ENCODE results near the gene SCFD2. TPM values are rescaled to one million over a fixed set of nuclear protein-coding genes. Genes with fewer than 3 reads are reported as not detected.

Gene SCFD2
- total RNA-seq, 1 experiment from 2014 or later, result 36.6 TPM

DNA sequence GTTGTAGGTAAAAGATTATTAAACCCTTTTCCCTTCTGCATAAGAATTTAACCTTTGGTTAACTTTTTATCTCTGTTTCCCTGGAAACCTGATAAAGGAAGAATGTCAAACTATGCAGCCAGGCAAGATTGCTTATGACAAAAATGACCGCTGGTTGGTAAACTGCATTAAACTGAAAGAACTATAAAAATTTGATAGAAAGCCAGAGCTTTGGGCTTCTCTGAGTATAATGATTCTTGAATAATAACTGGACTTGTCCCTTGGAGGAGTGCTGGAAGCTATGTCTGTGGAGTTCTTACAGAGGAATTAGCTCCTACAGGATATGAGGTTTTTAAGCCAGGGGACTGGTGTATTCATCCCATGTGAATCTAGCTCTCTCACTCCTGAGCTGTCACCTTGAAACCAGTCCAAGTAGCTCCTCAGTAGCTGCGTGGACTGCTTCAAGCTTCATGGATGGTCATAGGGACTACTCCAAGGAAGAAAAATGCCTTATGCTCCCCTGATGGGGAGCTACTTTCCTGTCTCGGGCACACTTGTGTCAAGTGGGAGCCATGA, 451.7 kb downstream of the SCFD2 start:
- H3K9ac ChIP-seq (ENCODE audit: low read length), result no peak overlapping the region
- POLR2A ChIA-PET (ENCODE audit: unreplicated experiment), result no interaction called here

DNA sequence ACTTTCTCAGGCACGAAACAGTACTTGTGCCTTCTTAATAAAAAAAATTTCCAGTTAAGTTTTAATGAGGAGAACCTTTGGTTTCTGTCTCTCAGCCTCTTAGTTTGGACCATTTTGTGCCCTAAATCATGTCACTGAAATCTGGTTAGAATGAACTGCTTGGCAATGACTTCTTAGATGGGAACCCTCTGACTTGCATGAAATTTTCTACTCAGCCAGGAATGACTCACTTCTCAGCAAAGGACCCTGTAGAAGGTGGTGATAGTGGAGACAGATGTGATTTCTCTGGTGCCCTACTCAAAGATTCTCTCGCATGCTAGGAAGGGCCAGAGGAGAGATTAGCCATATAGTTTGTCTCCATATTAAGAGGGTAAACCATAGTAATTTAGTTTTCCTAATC, 453.3 kb downstream of the SCFD2 start:
- Histone ChIP-seq H3K9me3 (ENCODE audit: low read length) (no peaks in the 10 kb centered on the region), H3K27ac (ENCODE audit: low read length) (no peak overlapping the region), H3K27me3 (ENCODE audit: low read length) (no peaks in the 10 kb centered on the region), H3K9ac (ENCODE audit: low read length) (no peak overlapping the region), H3K4me3 (ENCODE audit: low read length) (no peak overlapping the region), H3F3A (ENCODE audit: low read length, unreplicated experiment) (no peaks in the 10 kb centered on the region), H3K4me2 (ENCODE audit: low read length) (no peak overlapping the region), H3K9me2 (replicated peaks; ENCODE audit: low read length) (no peaks in the 10 kb centered on the region), H3K4me1 (ENCODE audit: insufficient read depth, low read length) (peaks cover 6% of the 10 kb centered on the region; the same call in 1 of the 2 replicates), H3K79me2 (ENCODE audit: low read length) (no peaks in the 10 kb centered on the region), H3K36me3 (ENCODE audit: low read depth, low read length) (no peaks in the 10 kb centered on the region), H4K20me1 (ENCODE audit: low read length) (no peaks in the 10 kb centered on the region), H2AFZ (ENCODE audit: low read length) (no peak overlapping the region)
- ChIA-PET POLR2A (ENCODE audit: unreplicated experiment) (no interaction called here), CTCF (no interaction called here)
- intact Hi-C loops (cut with micrococcal nuclease), result no loop called here
- no peak for TF ChIP-seq EZH2phosphoT487 (IDR thresholded peaks at IDR 0.05; ENCODE audit: borderline replicate concordance, low read length)
- TF ChIP-seq, protein P1, sequence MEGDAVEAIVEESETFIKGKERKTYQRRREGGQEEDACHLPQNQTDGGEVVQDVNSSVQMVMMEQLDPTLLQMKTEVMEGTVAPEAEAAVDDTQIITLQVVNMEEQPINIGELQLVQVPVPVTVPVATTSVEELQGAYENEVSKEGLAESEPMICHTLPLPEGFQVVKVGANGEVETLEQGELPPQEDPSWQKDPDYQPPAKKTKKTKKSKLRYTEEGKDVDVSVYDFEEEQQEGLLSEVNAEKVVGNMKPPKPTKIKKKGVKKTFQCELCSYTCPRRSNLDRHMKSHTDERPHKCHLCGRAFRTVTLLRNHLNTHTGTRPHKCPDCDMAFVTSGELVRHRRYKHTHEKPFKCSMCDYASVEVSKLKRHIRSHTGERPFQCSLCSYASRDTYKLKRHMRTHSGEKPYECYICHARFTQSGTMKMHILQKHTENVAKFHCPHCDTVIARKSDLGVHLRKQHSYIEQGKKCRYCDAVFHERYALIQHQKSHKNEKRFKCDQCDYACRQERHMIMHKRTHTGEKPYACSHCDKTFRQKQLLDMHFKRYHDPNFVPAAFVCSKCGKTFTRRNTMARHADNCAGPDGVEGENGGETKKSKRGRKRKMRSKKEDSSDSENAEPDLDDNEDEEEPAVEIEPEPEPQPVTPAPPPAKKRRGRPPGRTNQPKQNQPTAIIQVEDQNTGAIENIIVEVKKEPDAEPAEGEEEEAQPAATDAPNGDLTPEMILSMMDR (conservative IDR thresholded peaks at IDR 0.05; ENCODE audit: low read depth, low read length), result no peak
- no peak for TF ChIP-seq EZH2 (IDR thresholded peaks at IDR 0.05; ENCODE audit: low read length, unreplicated experiment)
- DNase-seq (no peak), ATAC-seq (no peak)
- no TSS peak for BruUV-seq (replicated peaks)

More for the DNA sequence above, 451.7 kb downstream of the SCFD2 start:
- peaks cover 6% of the 10 kb centered on the region; the same call in 1 of the 2 replicates for H3K4me1 ChIP-seq (ENCODE audit: insufficient read depth, low read length)
- H3K9me2 ChIP-seq (replicated peaks; ENCODE audit: low read length), result no peaks in the 10 kb centered on the region
- H3K9me3 ChIP-seq (ENCODE audit: low read length), result no peaks in the 10 kb centered on the region
- no peaks in the 10 kb centered on the region for H3F3A ChIP-seq (ENCODE audit: low read length, unreplicated experiment)
- no peaks in the 10 kb centered on the region for H3K36me3 ChIP-seq (ENCODE audit: low read depth, low read length)
- H4K20me1 ChIP-seq (ENCODE audit: low read length), result no peaks in the 10 kb centered on the region
- TF ChIP-seq EZH2 (IDR thresholded peaks at IDR 0.05; ENCODE audit: low read length, unreplicated experiment), result no peak
- no peak for TF ChIP-seq EZH2phosphoT487 (IDR thresholded peaks at IDR 0.05; ENCODE audit: borderline replicate concordance, low read length)
- TF ChIP-seq, protein P1 (conservative IDR thresholded peaks at IDR 0.05; ENCODE audit: low read depth, low read length), result no peak
- H3K27me3 ChIP-seq (ENCODE audit: low read length), result no peaks in the 10 kb centered on the region
- peak; percentile 62 for ATAC-seq
- peak; percentile 53 for DNase-seq
- no TSS peak for BruUV-seq (replicated peaks)
- no peak overlapping the region for H2AFZ ChIP-seq (ENCODE audit: low read length)
- no peak overlapping the region for H3K4me3 ChIP-seq (ENCODE audit: low read length)
- intact Hi-C loops (cut with micrococcal nuclease), result no loop called here
- no peak overlapping the region for H3K4me2 ChIP-seq (ENCODE audit: low read length)
- no peaks in the 10 kb centered on the region for H3K79me2 ChIP-seq (ENCODE audit: low read length)
- CTCF ChIA-PET, result interaction anchor here (1.1 kb wide), 1 partner anchor 68 kb away, joined by 3 read pairs; no protein-coding TSS in a partner anchor
- no peak overlapping the region for H3K27ac ChIP-seq (ENCODE audit: low read length)

DNA sequence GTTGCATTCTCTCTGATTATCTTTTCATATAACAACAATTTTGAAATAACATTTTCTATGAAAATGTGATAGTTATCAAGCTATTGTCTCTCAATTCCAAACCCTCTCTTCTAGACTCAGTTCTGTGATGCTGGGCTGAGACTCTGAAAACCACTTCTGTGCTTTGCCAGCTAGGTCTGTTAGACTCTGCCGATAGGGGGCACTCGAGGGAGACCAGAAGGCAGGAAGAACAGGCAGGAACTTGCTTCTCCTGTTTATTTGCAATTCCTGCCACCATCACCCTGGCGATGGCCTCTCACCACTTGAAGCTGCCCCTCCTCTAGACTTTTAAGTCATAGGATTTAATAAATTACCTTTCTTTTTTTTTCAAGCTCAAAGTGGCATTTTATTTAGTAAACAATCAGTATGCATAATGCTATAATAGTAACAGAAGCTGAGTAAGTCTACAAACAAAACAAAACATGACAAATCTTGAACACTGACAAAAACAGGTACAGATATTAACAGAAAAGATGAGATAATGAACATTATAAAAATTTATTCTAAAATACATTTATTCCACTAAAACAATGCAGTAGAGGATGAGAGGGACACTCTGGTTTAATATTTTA, 454.1 kb downstream of the SCFD2 start:
- ChIA-PET POLR2A (ENCODE audit: unreplicated experiment) (interaction anchor here (0.6 kb wide), 1 partner anchor 127 kb away, joined by 3 read pairs; no protein-coding TSS in a partner anchor), CTCF (interaction anchor here (0.5 kb wide), 2 partner anchors 284 to 607 kb away, joined by 3 to 4 read pairs; no protein-coding TSS in a partner anchor)
- Histone ChIP-seq H4K20me1 (ENCODE audit: low read length) (no peaks in the 10 kb centered on the region), H3K27ac (ENCODE audit: low read length) (no peak overlapping the region), H3F3A (ENCODE audit: low read length, unreplicated experiment) (no peaks in the 10 kb centered on the region), H2AFZ (ENCODE audit: low read length) (no peak overlapping the region), H3K9me2 (replicated peaks; ENCODE audit: low read length) (no peaks in the 10 kb centered on the region), H3K9me3 (ENCODE audit: low read length) (no peaks in the 10 kb centered on the region), H3K79me2 (ENCODE audit: low read length) (no peaks in the 10 kb centered on the region), H3K4me1 (ENCODE audit: insufficient read depth, low read length) (peaks cover 6% of the 10 kb centered on the region; the same call in 1 of the 2 replicates), H3K4me3 (ENCODE audit: low read length) (no peak overlapping the region), H3K9ac (ENCODE audit: low read length) (no peak overlapping the region), H3K4me2 (ENCODE audit: low read length) (no peak overlapping the region), H3K27me3 (ENCODE audit: low read length) (no peaks in the 10 kb centered on the region), H3K36me3 (ENCODE audit: low read depth, low read length) (no peaks in the 10 kb centered on the region)
- BruUV-seq (replicated peaks), result no TSS peak
- intact Hi-C loops (cut with micrococcal nuclease), result loop anchor here (1.0 kb wide), 1 partner anchor 71 kb away; no protein-coding TSS in a partner anchor
- peak; percentile 74 for ATAC-seq
- TF ChIP-seq EZH2phosphoT487 (IDR thresholded peaks at IDR 0.05; ENCODE audit: borderline replicate concordance, low read length) (no peak), EZH2 (IDR thresholded peaks at IDR 0.05; ENCODE audit: low read length, unreplicated experiment) (no peak)
- TF ChIP-seq, protein P1 (conservative IDR thresholded peaks at IDR 0.05; ENCODE audit: low read depth, low read length), result peak; percentile 98
- DNase-seq, result peak; percentile 89

Data from PC-3 (cell line).